ENCODE results near the gene PSMB11.

PSMB11 gene

DNA sequence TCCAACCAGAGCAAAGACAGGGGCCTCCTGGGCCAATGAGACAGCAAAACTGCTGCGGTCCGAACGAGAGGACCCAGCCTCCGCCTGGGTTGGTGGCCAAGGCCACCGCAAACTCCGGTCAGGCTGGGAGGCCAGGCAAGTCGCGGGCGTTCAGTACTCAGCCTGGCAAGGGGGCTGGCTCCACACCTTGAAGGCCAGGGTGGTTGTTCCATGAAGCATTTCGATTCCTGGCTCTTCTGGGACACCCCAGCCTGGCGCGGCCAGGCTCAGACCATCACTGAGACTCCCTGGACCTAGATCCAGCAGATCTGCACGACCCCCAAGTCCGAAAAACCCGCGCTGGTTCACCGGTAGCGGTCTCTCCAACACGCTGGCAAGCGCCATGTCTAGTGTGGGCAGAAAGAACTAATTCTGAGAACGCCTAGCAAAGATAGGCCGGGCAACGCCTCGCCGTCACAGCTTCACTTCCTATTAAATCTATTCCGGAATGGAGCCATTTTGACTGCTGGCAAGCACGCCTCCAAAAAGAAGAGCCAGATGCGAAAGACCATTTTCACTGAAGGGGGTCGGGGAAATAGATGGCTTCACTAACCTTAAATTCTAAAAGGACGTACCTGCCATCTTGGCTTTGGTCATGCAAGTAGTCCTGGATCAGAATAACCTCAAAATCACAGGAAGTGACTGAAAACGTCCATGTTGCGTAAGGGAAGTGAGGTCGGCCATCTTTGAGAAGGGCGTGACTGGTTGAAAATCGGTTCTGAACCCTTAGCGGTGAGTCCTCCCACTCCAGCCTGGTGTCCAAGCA lies 7.3 kb upstream of the PSMB11 start, which contains the start of gene PSMB5:
TSS of gene PSMB5 (minus strand) at position 403 of the 805 bp plus-strand sequence. CDS start at position 384, 19 bp downstream.
- DNase-seq (ENCODE audit: low read depth), result peak; percentile 98
- TF ChIP-seq, protein P1, sequence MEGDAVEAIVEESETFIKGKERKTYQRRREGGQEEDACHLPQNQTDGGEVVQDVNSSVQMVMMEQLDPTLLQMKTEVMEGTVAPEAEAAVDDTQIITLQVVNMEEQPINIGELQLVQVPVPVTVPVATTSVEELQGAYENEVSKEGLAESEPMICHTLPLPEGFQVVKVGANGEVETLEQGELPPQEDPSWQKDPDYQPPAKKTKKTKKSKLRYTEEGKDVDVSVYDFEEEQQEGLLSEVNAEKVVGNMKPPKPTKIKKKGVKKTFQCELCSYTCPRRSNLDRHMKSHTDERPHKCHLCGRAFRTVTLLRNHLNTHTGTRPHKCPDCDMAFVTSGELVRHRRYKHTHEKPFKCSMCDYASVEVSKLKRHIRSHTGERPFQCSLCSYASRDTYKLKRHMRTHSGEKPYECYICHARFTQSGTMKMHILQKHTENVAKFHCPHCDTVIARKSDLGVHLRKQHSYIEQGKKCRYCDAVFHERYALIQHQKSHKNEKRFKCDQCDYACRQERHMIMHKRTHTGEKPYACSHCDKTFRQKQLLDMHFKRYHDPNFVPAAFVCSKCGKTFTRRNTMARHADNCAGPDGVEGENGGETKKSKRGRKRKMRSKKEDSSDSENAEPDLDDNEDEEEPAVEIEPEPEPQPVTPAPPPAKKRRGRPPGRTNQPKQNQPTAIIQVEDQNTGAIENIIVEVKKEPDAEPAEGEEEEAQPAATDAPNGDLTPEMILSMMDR (IDR thresholded peaks at IDR 0.05; ENCODE audit: insufficient read depth, low read depth, low read length, missing control alignments), result peak; percentile 13
- peak within 1 kb of the TSS; percentile 95 for H3K4me3 ChIP-seq (ENCODE audit: low read length)

DNA sequence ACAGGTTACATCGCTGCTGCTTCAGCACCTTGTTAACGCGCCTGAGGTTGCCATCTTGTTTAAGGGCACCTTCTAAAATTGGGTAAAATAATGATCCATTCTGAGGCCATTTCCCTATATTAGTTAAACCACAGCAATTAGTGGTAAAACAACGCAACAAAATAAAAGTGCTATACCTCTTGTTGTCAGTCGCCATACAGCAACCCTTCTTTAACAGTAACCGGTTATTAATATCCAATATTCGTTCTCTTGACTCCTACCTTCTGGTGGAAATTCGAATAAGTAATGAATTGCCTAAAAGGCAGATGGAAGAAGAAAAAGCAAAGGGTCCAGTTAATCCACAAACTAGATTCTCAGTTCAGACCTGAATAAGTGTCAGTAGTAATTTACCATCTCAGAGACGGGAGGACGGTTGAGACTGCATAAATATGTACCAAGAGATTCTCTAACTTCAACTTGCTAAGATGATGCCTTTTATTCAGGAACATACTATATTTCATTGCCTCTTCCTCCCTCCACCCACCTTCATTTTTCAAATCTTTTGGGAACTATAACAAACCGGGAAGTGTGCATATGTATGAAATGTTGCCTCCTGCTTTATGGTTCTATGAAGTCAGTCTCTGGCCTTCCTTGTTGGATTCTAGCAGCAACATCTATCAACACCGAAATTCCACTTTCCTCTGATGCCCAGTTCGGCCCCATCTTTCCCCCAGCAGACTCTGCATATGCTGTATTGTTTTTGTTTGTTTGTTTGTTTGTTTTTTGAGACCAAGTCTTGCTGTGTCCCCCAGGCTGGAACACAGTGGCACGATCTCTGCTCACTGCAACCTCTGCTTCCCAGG lies 6.5 kb upstream of the PSMB11 start:
- no peak for DNase-seq (ENCODE audit: low read depth)
- TF ChIP-seq, protein P1 (IDR thresholded peaks at IDR 0.05; ENCODE audit: insufficient read depth, low read depth, low read length, missing control alignments), result no peak
- H3K4me3 ChIP-seq (ENCODE audit: low read length), result peak overlapping the region; percentile 95

DNA sequence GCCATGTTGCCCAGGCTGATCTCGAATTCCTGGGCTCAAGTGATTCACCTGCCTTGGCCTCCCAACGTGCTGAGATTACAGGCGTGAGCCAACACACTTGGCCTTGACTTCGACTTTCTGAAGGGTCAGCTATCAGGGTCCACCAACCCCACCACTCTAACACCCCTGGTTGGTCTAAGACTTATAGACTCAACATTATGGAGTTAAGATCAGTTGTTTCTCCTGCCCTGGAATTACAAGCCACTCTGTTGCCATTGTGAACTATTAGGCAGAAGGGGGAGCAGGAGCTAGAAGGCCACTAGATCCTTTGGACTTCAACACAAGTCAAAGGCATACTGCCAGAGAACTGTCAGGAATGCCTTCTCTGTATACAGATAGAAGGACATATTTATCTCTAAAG lies 1.9 kb upstream of the PSMB11 start:
- no peak for DNase-seq (ENCODE audit: low read depth)
- TF ChIP-seq, protein P1 (IDR thresholded peaks at IDR 0.05; ENCODE audit: insufficient read depth, low read depth, low read length, missing control alignments), result no peak
- H3K4me3 ChIP-seq (ENCODE audit: low read length), result no peak overlapping the region

DNA sequence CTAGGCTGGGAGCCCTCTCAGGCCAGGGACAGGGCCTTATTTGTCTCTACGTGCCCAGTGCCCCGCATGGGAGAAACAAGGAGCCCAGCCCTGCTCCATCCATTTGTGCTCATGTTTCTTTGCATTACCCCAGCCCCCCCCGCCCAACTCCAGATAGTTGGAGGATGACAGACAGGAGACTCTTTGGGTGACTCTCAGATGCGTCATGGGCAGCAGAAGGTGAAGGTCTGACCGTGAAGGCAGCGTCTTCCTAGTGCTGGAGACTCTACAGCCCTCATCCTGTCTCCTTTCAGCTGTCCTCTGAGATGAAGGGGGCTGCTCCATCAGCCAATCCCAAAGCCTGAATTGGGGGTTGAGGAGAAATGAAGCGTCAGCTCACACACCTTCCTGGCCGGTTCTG lies 283 bp upstream of the PSMB11 start:
- H3K4me3 ChIP-seq (ENCODE audit: low read length), result no peak overlapping the region
- TF ChIP-seq, protein P1 (IDR thresholded peaks at IDR 0.05; ENCODE audit: insufficient read depth, low read depth, low read length, missing control alignments), result no peak
- DNase-seq (ENCODE audit: low read depth), result peak; percentile 63

DNA sequence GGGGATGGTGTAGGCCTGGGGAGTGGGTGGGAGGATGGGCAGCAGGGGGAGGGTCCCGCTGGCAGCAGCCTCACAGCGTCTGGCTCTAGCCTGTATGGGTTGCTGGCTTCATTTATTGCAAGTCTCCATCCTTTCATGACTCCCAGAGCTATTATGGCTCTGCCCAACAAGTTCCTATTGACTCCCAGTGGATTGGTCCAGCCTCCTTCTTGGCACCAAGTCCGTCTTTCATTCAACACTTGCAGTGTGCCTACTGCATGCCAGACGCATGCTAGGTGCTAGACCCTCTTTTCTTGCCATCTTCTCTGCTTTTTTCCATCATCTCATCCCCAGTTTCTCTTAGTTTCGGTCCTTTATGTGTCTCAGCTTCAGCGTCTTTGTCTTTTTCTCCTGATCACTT lies 1.1 kb downstream of the PSMB11 start:
- TF ChIP-seq, protein P1 (IDR thresholded peaks at IDR 0.05; ENCODE audit: insufficient read depth, low read depth, low read length, missing control alignments), result no peak
- DNase-seq (ENCODE audit: low read depth), result no peak
- no peak overlapping the region for H3K4me3 ChIP-seq (ENCODE audit: low read length)

DNA sequence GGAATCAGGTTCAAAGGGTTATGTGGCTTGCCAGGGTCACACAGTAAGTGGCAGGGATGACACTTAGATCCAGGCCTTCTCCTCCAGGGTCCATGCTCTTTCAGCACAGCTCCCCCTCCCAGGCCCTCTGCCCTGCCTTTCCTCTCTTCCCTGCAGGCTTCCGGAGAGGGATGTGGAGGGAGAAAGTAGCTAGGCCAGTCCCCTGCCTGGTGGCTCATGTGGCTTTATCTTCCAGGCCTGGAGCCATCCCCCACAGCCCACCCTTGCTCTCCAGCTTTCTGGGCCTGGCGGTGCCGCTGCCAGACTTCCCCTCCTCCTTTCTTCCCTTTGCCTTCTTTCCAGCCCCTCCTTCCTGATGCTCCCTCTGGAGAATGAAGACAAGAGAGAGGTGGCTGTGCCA lies 1.7 kb downstream of the PSMB11 start:
- TF ChIP-seq, protein P1 (IDR thresholded peaks at IDR 0.05; ENCODE audit: insufficient read depth, low read depth, low read length, missing control alignments), result no peak

More for the DNA sequence above, 1.7 kb downstream of the PSMB11 start:
- DNase-seq (ENCODE audit: low read depth), result no peak
- H3K4me3 ChIP-seq (ENCODE audit: low read length), result no peak overlapping the region

Data from epithelial cell of esophagus (primary cell).